NT2/D1 (cell line): ENCODE data around the gene CACNA2D4.

Experiments used
- DNase-seq: peaks from one replicate; pipeline ENCODE4 v3.0.0-alpha.2; 2011; ENCODE audit warnings: low read depth, low spot score
- H3K27me3 ChIP-seq: 2 replicates; pipeline ENCODE4 v1.6.0; 2011; ENCODE audit warnings: mild to moderate bottlenecking; ENCODE audit not compliant: insufficient read length, insufficient read depth
- H3K36me3 ChIP-seq: 2 replicates; pipeline ENCODE4 v1.6.1; 2011; ENCODE audit warnings: mild to moderate bottlenecking, low read length, mixed read lengths; ENCODE audit not compliant: insufficient read depth, insufficient read length
- H3K4me1 ChIP-seq: 2 replicates; pipeline ENCODE4 v1.5.1; 2011; ENCODE audit not compliant: insufficient read depth, insufficient read length
- H3K4me3 ChIP-seq: 2 replicates; pipeline ENCODE4 v1.5.1; 2011; ENCODE audit warnings: low read depth; ENCODE audit not compliant: insufficient read length
- H3K9ac ChIP-seq: 2 replicates; pipeline ENCODE4 v1.6.0; 2011; ENCODE audit warnings: low read depth; ENCODE audit not compliant: insufficient read length
- H3K9me3 ChIP-seq: 2 replicates; pipeline ENCODE4 v1.5.1; 2011; ENCODE audit warnings: mild to moderate bottlenecking, low read length; ENCODE audit not compliant: insufficient read depth
- SUZ12 ChIP-seq: IDR thresholded peaks from 2 replicates; pipeline ENCODE4 v1.6.1; 2011; ENCODE audit not compliant: insufficient read length, insufficient read depth; ENCODE audit errors: extremely low read depth
- YY1 ChIP-seq: IDR thresholded peaks from 2 replicates; pipeline ENCODE4 v1.6.1; 2011; ENCODE audit not compliant: insufficient read length, insufficient read depth
- ZNF274 ChIP-seq: IDR thresholded peaks from 2 replicates; pipeline ENCODE4 v1.6.1; 2011; ENCODE audit warnings: mild to moderate bottlenecking, low read depth, low read length

CACNA2D4 gene

GRCh38 chr12:1911598-1912575 lies 6.6 kb downstream of the CACNA2D4 start:
- no peak for TF ChIP-seq YY1
- TF ChIP-seq SUZ12: no peak
- no peak for TF ChIP-seq ZNF274
- DNase-seq: no peak
- Histone ChIP-seq H3K36me3 (no peaks in the 10 kb centered on the region), H3K27me3 (no peaks in the 10 kb centered on the region), H3K9ac (no peak overlapping the region), H3K4me3 (no peak overlapping the region), H3K9me3 (peaks cover 5% of the 10 kb centered on the region; the same call in 1 of the 2 replicates), H3K4me1 (peaks cover 16% of the 10 kb centered on the region)

DNA sequence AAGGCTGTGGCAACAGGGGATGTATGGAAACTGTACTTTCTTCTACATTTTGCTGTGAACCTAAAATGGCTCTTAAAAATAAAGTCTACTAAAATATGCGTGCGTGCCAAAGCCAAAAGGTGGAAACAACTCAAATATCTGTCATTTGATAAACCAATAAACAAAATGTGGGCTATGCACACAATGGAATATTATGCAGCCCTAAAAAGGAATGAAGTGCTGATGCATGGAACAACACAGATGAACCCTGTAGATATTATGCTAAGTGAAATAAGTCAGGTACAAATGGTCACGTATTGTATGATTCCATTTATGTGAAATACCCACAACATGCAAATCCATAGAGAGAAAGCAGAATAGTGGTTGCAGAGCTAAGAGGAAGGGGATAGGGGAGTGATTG lies 8.0 kb downstream of the CACNA2D4 start:
- H3K4me3 ChIP-seq: no peak overlapping the region
- no peaks in the 10 kb centered on the region for H3K27me3 ChIP-seq
- no peak overlapping the region for H3K9ac ChIP-seq
- H3K9me3 ChIP-seq: peaks cover 10% of the 10 kb centered on the region
- no peak for DNase-seq
- no peaks in the 10 kb centered on the region for H3K36me3 ChIP-seq
- H3K4me1 ChIP-seq: peaks cover 12% of the 10 kb centered on the region
- TF ChIP-seq SUZ12 (no peak), YY1 (no peak), ZNF274 (no peak)

- H3K4me3 ChIP-seq: no peak overlapping the region
- no peak overlapping the region for H3K9ac ChIP-seq
- H3K4me1 ChIP-seq: peaks cover 10% of the 10 kb centered on the region
- DNase-seq: no peak
- TF ChIP-seq YY1 (no peak), ZNF274 (no peak), SUZ12 (no peak)
- H3K36me3 ChIP-seq: no peaks in the 10 kb centered on the region
- peaks cover 26% of the 10 kb centered on the region for H3K9me3 ChIP-seq
- H3K27me3 ChIP-seq: no peaks in the 10 kb centered on the region
These were observed 9.7 kb downstream of the CACNA2D4 start for GRCh38 chr12:1908758-1909157.

GRCh38 chr12:1907652-1908611 lies 10.5 kb downstream of the CACNA2D4 start:
- Histone ChIP-seq H3K9ac (no peak overlapping the region), H3K4me1 (peaks cover 8% of the 10 kb centered on the region), H3K36me3 (no peaks in the 10 kb centered on the region), H3K9me3 (peaks cover 34% of the 10 kb centered on the region), H3K4me3 (no peak overlapping the region), H3K27me3 (no peaks in the 10 kb centered on the region)
- TF ChIP-seq SUZ12 (no peak), YY1 (no peak), ZNF274 (no peak)
- DNase-seq: no peak

- Histone ChIP-seq H3K27me3 (no peaks in the 10 kb centered on the region), H3K36me3 (no peaks in the 10 kb centered on the region), H3K9me3 (peaks cover 37% of the 10 kb centered on the region), H3K9ac (no peak overlapping the region), H3K4me3 (no peak overlapping the region), H3K4me1 (peaks cover under 1% of the 10 kb centered on the region)
- TF ChIP-seq ZNF274 (no peak), SUZ12 (no peak), YY1 (no peak)
- DNase-seq: no peak
These were observed 11.9 kb downstream of the CACNA2D4 start for GRCh38 chr12:1906579-1906978.

DNA sequence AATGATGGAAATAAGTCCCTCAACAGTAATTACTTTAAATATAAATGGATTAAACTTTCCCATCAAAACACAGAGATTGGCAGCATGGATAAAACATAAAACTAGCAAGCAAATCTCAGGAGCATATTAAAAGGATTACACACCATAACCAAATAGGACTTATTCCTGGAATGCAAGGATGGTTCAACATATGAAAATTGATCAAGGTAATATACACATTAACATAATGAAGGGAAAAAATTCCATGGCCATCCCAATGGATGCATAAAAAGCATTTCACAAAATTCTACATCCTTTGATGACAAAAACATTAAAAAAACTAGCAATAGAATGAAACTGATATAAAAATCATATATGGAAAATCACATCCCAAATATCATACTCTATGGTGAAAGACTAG lies 13.6 kb downstream of the CACNA2D4 start:
- no peaks in the 10 kb centered on the region for H3K36me3 ChIP-seq
- TF ChIP-seq SUZ12 (no peak), ZNF274 (no peak), YY1 (no peak)
- no peak overlapping the region for H3K4me3 ChIP-seq
- no peak overlapping the region for H3K9ac ChIP-seq
- peaks cover 37% of the 10 kb centered on the region for H3K9me3 ChIP-seq
- no peaks in the 10 kb centered on the region for H3K4me1 ChIP-seq
- no peaks in the 10 kb centered on the region for H3K27me3 ChIP-seq
- DNase-seq: no peak

DNA sequence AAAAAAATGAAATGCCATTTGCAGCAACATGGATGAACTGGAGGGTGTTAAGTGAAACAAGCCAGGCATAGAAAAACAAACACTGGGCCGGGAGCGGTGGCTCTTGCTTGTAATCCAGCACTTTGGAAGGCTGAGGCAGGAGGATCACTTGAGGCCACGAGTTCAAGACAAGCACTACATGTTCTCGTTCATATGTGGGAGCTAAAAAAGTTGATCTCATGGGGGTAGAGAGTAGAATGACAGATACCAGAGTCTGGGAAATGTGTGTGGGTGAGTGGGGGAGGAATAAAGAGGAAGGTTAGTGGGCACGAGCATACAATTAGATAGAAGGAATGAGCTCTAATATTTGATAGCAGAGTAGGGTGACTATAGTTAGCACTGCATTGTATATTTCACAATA lies 21.5 kb downstream of the CACNA2D4 start:
- H3K27me3 ChIP-seq: no peaks in the 10 kb centered on the region
- 0 out of 2 replicates have a peak, but pooled peaks cover 5% of the 10 kb centered on the region for H3K9me3 ChIP-seq
- H3K4me1 ChIP-seq: no peaks in the 10 kb centered on the region
- DNase-seq: no peak
- no peaks in the 10 kb centered on the region for H3K36me3 ChIP-seq
- H3K4me3 ChIP-seq: no peak overlapping the region
- TF ChIP-seq SUZ12 (no peak), YY1 (no peak)
- no peak overlapping the region for H3K9ac ChIP-seq
